NCI-H1092 (cell line): ENCODE measurements around the gene VMAC.

Source experiments
- DNase-seq: peaks from one replicate; lab custom pipeline; 2025; lab: John Stamatoyannopoulos, UW

Gene VMAC

GRCh38 chr19:5953030-5953589, 48.4 kb downstream of the VMAC start:
- no peak for DNase-seq

GRCh38 chr19:5953680-5954213, 49.1 kb downstream of the VMAC start:
- no peak for DNase-seq

GRCh38 chr19:5954293-5954692, 49.6 kb downstream of the VMAC start:
- DNase-seq = no peak

GRCh38 chr19:5955636-5955935, 50.9 kb downstream of the VMAC start:
- DNase-seq = no peak

GRCh38 chr19:5956323-5956722, 51.7 kb downstream of the VMAC start:
- DNase-seq = no peak

GRCh38 chr19:5956728-5957127, 52.1 kb downstream of the VMAC start:
- no peak for DNase-seq

- peak; percentile 27 for DNase-seq
Measured at GRCh38 chr19:5957170-5957569, 52.5 kb downstream of the VMAC start.

- DNase-seq = no peak
Measured at GRCh38 chr19:5958074-5958850, 53.6 kb downstream of the VMAC start.

- DNase-seq = no peak
Measured at GRCh38 chr19:5958851-5959122, 54.1 kb downstream of the VMAC start.

- DNase-seq = no peak
Measured at GRCh38 chr19:5959260-5960004, 54.8 kb downstream of the VMAC start.
